Measurements from ENCODE around the gene MED13. TPM values are rescaled to one million over a fixed set of nuclear protein-coding genes. Genes with fewer than 3 reads are reported as not detected.

Gene MED13
- total RNA-seq, 1 experiment from 2014 or later = 96.0 TPM

DNA sequence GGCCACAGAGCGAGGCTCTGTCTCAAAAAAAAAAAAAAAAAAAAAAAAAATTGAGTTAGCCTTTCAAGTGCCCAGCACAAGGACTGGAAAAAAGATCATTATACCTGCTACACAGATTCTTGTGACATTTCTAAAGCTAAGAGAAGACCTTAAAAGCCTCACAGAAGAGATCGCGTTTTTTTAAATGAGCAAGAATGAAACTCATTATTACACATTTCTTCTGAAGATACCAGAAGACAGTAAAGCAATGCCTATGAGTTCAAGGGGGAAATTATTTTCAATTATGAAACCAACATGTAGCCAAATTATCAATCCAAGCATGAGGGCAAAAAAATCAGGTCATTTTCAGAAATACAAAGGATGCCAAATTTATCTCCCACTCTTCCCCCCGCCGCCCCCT, 56.8 kb downstream of the MED13 start:
- ChIA-PET CTCF (no interaction called here), RAD21 (ENCODE audit: low non-redundant PET in 1 of 2, low total read pairs in 2 of 2, uncharacterized antibody in 2 of 2, unreplicated experiment in 2 of 2) (no interaction called here), POLR2A (no interaction called here)
- no peaks in the 10 kb centered on the region for H3K27me3 ChIP-seq (ENCODE audit: insufficient read depth, low read length)
- no peak overlapping the region for H3K27ac ChIP-seq (ENCODE audit: low read depth, low read length)
- H3K9me2 ChIP-seq (ENCODE audit: insufficient read depth) = no peaks in the 10 kb centered on the region
- H3K9me3 ChIP-seq (ENCODE audit: control insufficient read depth in 1 of 2, insufficient read depth in 1 of 2, low read depth in 1 of 2, low read length in 2 of 2) = no peaks in the 10 kb centered on the region
- TF ChIP-seq POLR2AphosphoS5 (IDR thresholded peaks at IDR 0.05; ENCODE audit: low read depth, low read length) (no peak), RAD21 (IDR thresholded peaks at IDR 0.05; ENCODE audit: low read depth) (no peak), ELF1 (IDR thresholded peaks at IDR 0.05; ENCODE audit: borderline replicate concordance, low read depth) (no peak), ZNF274 (IDR thresholded peaks at IDR 0.05; ENCODE audit: low read depth, low read length) (no peak), CEBPB (IDR thresholded peaks at IDR 0.05; ENCODE audit: low read depth) (no peak), EZH2phosphoT487 (IDR thresholded peaks at IDR 0.05; ENCODE audit: borderline replicate concordance) (no peak), POLR2A (IDR thresholded peaks at IDR 0.05; ENCODE audit: borderline replicate concordance, extremely low read depth, insufficient read depth, insufficient read length) (no peak), ZFX (IDR thresholded peaks at IDR 0.05) (no peak), FOSL1 (IDR thresholded peaks at IDR 0.05; ENCODE audit: low read depth) (no peak), SIN3A (IDR thresholded peaks at IDR 0.05; ENCODE audit: low read depth) (no peak), EGR1 (IDR thresholded peaks at IDR 0.05; ENCODE audit: low read depth) (no peak), TCF7L2 (IDR thresholded peaks at IDR 0.05; ENCODE audit: borderline replicate concordance, extremely low read depth, insufficient read depth, insufficient read length) (no peak), CBX3 (IDR thresholded peaks at IDR 0.05; ENCODE audit: low read depth) (no peak)
- TF ChIP-seq, protein P1, sequence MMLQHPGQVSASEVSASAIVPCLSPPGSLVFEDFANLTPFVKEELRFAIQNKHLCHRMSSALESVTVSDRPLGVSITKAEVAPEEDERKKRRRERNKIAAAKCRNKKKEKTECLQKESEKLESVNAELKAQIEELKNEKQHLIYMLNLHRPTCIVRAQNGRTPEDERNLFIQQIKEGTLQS (IDR thresholded peaks at IDR 0.05) = no peak
- TF ChIP-seq, protein P2, sequence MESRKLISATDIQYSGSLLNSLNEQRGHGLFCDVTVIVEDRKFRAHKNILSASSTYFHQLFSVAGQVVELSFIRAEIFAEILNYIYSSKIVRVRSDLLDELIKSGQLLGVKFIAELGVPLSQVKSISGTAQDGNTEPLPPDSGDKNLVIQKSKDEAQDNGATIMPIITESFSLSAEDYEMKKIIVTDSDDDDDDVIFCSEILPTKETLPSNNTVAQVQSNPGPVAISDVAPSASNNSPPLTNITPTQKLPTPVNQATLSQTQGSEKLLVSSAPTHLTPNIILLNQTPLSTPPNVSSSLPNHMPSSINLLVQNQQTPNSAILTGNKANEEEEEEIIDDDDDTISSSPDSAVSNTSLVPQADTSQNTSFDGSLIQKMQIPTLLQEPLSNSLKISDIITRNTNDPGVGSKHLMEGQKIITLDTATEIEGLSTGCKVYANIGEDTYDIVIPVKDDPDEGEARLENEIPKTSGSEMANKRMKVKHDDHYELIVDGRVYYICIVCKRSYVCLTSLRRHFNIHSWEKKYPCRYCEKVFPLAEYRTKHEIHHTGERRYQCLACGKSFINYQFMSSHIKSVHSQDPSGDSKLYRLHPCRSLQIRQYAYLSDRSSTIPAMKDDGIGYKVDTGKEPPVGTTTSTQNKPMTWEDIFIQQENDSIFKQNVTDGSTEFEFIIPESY (IDR thresholded peaks at IDR 0.05; ENCODE audit: extremely low read depth, insufficient replicate concordance, low read length) = no peak
- H3K79me2 ChIP-seq (ENCODE audit: insufficient read depth, low read length) = peaks cover 88% of the 10 kb centered on the region
- no TSS peak for BruUV-seq (replicated peaks)
- no peak overlapping the region for H3K4me2 ChIP-seq (ENCODE audit: low read length)
- no peak overlapping the region for H3K4me3 ChIP-seq (replicated peaks in 1 of 2; ENCODE audit: low read depth in 1 of 2, low read length in 2 of 2)
- DNase-seq (ENCODE audit: low read depth, low spot score) = no peak
- H4K20me1 ChIP-seq (ENCODE audit: insufficient read depth) = peaks cover 7% of the 10 kb centered on the region; the same call in 1 of the 2 replicates
- intact Hi-C loops (cut with micrococcal nuclease) = no loop called here
- no peaks in the 10 kb centered on the region for H3K4me1 ChIP-seq (ENCODE audit: control insufficient read depth in 1 of 2, insufficient read depth in 2 of 2, low read length in 2 of 2)
- no peak overlapping the region for H2AFZ ChIP-seq (ENCODE audit: low read depth, low read length, poor library complexity, severe bottlenecking)
- H3K36me3 ChIP-seq (ENCODE audit: control insufficient read depth in 1 of 2, insufficient read depth in 2 of 2, low read length in 2 of 2) = peaks cover 32 to 45% of the 10 kb centered on the region in 2 experiments
- no peak for ATAC-seq
- no peak overlapping the region for H3K9ac ChIP-seq (ENCODE audit: low read length)

Measured in HCT116 (cell line).